Forelimb muscle (tissue), 1 donor: Measurements from ENCODE around the gene AMHR2. TPM values are rescaled to one million over a fixed set of nuclear protein-coding genes. Genes with fewer than 3 reads are reported as not detected.

Experiments
- DNase-seq: peaks from one replicate; pipeline ENCODE4 v3.0.0-alpha.2; 2013; ENCODE audit warnings: low read depth
- polyA plus RNA-seq: library from polyadenylated mRNA; unstranded; fragments of 120-200 nt; gene quantifications from one replicate; pipeline ENCODE4 v1.2.1, GENCODE V29; 2013; ENCODE audit not compliant: insufficient read length

Gene AMHR2
- polyA plus RNA-seq, 1 donor, result 0.09 TPM

DNA sequence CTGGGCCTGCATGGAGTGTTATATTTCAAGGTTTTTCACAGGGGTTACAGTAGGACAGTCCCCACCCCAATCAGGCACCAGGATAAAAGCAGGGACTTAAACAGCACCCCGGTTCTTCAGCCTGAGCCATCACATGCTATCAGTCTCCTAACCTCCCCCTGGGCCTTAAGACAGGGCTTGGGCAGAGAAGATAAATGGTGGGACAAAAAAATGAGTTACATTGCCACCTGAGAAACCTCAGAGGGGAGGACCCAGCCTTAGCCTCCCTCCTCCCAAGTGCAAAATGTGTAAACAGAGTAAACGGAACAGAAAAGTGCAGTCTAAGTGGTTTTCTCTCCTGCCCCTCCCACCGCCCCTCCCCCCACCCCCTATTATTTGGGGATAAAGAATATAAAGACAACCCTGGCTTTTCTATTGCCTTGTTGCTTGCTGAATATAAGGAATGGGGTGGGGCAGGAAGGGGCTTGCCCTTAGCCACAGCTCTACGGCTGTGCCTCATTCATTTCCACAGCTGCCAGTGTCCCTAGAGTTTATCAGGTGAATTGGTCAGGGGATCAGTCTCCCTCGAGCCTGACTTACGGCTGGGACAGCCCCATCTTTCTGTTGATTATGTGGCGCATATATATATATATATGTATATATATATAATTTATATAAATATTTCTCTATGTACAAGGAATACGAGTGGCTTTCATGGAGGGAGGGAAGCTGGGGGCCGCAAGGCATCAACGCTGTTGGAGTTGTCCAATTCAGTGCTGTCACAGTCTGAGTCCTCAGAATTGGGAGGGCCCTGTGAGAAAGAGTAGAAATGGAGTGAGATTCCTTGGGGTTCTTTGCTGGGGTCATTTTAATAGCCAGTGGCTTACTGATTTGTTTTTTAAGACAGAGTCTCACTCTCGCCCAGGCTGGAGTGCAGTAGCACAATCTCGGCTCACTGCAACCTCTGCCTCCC, 57.1 kb downstream of the AMHR2 start:
- no peak for DNase-seq

Other genes with a start within 250 kb of the AMHR2 start
- gene ZNF740, start 243.1 kb upstream of the AMHR2 start, polyA plus RNA-seq, result 27.9 TPM
- gene CSAD, start 242.9 kb upstream of the AMHR2 start, polyA plus RNA-seq, result 54.5 TPM
- gene ITGB7, start 216.6 kb upstream of the AMHR2 start, polyA plus RNA-seq, result 1.2 TPM
- gene RARG, start 191.6 kb upstream of the AMHR2 start, polyA plus RNA-seq, result 22.5 TPM
- gene ESPL1, start 155.6 kb upstream of the AMHR2 start, polyA plus RNA-seq, result 4.3 TPM
- 497 TPM for gene PFDN5, start 128.3 kb upstream of the AMHR2 start, polyA plus RNA-seq
- gene MYG1, start 124.2 kb upstream of the AMHR2 start, polyA plus RNA-seq, result 37.2 TPM
- gene AAAS, start 102.2 kb upstream of the AMHR2 start, polyA plus RNA-seq, result 52.4 TPM
- gene SP7, start 87.5 kb upstream of the AMHR2 start, polyA plus RNA-seq, result 0.15 TPM
- 37.2 TPM for gene SP1, start 43.7 kb upstream of the AMHR2 start, polyA plus RNA-seq
- gene PRR13, start 17.9 kb downstream of the AMHR2 start, polyA plus RNA-seq, result 41.6 TPM
- 550 TPM for gene PCBP2, start 28.2 kb downstream of the AMHR2 start, polyA plus RNA-seq
- 14.3 TPM for gene MAP3K12, start 75.6 kb downstream of the AMHR2 start, polyA plus RNA-seq
- gene TARBP2, start 77.4 kb downstream of the AMHR2 start, polyA plus RNA-seq, result 20.9 TPM
- gene NPFF, start 83.6 kb downstream of the AMHR2 start, polyA plus RNA-seq, result not detected
- 49.7 TPM for gene ATF7, start 202.5 kb downstream of the AMHR2 start, polyA plus RNA-seq